PFSK-1 (cell line): Measurements from ENCODE around the gene TNFSF13.

Source experiments
- FOXP2 ChIP-seq: optimal IDR thresholded peaks from 2 replicates; pipeline ENCODE3; 2011; ENCODE audit warnings: borderline replicate concordance, control low read depth, inconsistent platforms; ENCODE audit not compliant: insufficient read depth; ENCODE audit errors: extremely low read length, extremely low read depth
- POLR2AphosphoS5 ChIP-seq: IDR thresholded peaks from 2 replicates; pipeline ENCODE4 v1.6.1; 2012; ENCODE audit warnings: low read depth, mild to moderate bottlenecking, control low read depth, low read length, moderate library complexity
- REST ChIP-seq, 2 experiments: IDR thresholded peaks; 2 replicates each; pipeline versions ENCODE4 v1.6.1 to v1.8.0; 2011 to 2012; ENCODE audit warnings: low read depth in 2 of 2, low read length in 2 of 2, control low read depth in 1 of 2, inconsistent platforms in 1 of 2, mild to moderate bottlenecking in 1 of 2, moderate library complexity in 1 of 2; ENCODE audit not compliant: insufficient read depth in 1 of 2
- SIN3A ChIP-seq: IDR thresholded peaks from 2 replicates; pipeline ENCODE4 v1.6.1; 2012; ENCODE audit warnings: mild to moderate bottlenecking, low read length, moderate library complexity, borderline replicate concordance; ENCODE audit not compliant: insufficient read depth
- TAF1 ChIP-seq: IDR thresholded peaks from 2 replicates; pipeline ENCODE4 v1.6.1; 2012; ENCODE audit warnings: low read length, control low read depth, borderline replicate concordance; ENCODE audit not compliant: insufficient read depth

TNFSF13 gene

GRCh38 chr17:7556627-7557026 lies 1.9 kb upstream of the TNFSF13 start:
- TF ChIP-seq REST (IDR thresholded peaks at IDR 0.05; ENCODE audit: insufficient read depth in 1 of 2, low read depth in 2 of 2, low read length in 2 of 2) (no peak), FOXP2 (no peak), POLR2AphosphoS5 (no peak), TAF1 (no peak), SIN3A (no peak)

DNA sequence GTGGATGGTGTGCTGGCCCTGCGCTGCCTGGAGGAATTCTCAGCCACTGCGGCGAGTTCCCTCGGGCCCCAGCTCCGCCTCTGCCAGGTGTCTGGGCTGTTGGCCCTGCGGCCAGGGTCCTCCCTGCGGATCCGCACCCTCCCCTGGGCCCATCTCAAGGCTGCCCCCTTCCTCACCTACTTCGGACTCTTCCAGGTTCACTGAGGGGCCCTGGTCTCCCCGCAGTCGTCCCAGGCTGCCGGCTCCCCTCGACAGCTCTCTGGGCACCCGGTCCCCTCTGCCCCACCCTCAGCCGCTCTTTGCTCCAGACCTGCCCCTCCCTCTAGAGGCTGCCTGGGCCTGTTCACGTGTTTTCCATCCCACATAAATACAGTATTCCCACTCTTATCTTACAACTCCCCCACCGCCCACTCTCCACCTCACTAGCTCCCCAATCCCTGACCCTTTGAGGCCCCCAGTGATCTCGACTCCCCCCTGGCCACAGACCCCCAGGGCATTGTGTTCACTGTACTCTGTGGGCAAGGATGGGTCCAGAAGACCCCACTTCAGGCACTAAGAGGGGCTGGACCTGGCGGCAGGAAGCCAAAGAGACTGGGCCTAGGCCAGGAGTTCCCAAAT lies 1.3 kb upstream of the TNFSF13 start:
- TF ChIP-seq REST (IDR thresholded peaks at IDR 0.05; ENCODE audit: insufficient read depth in 1 of 2, low read depth in 2 of 2, low read length in 2 of 2) = no peak
- no peak for TF ChIP-seq FOXP2
- no peak for TF ChIP-seq TAF1
- no peak for TF ChIP-seq SIN3A
- TF ChIP-seq POLR2AphosphoS5 = no peak

DNA sequence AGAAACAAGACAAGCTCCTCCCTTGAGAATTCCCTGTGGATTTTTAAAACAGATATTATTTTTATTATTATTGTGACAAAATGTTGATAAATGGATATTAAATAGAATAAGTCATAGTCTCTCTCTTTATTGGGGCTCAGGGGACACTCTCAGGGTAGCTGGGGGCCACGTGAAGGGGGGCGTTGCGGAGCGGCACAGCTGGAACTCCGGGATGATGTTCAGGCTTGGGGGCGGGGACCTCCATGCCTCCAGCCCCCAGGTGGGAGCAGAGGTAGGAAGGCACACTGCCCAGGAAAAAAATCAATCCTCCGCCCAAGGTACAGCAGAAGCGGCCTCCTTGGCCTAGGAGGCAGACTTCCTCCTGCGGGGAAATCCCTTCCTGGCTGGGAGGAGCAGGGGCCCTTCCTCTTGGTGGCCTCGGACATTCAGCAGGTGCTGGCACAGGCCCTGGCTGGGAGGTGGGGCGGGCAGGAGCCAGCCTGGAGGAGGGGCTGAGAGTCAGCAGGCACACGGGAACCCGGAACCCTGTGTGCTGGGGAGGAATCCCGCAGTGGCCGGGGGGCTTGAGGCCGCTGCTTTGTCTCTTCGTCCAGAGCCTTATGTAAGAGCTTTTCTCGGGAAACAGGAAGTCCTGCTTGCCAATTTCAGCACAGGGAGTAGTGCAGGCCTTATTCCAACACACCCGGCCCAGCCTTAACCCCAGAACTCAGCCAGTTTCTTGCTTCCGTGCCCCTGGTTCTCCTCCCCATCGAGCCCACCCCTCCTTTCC lies 591 bp upstream of the TNFSF13 start:
- TF ChIP-seq SIN3A (no peak), POLR2AphosphoS5 (peak; percentile 74), REST (IDR thresholded peaks at IDR 0.05; ENCODE audit: insufficient read depth in 1 of 2, low read depth in 2 of 2, low read length in 2 of 2) (peak in 1 of 2 experiments; percentile 17; a peak in 1 of 4 replicates)

- TF ChIP-seq POLR2AphosphoS5 = no peak
- TF ChIP-seq FOXP2 = no peak
- TF ChIP-seq SIN3A = no peak
- no peak for TF ChIP-seq TAF1
- TF ChIP-seq REST (IDR thresholded peaks at IDR 0.05; ENCODE audit: insufficient read depth in 1 of 2, low read depth in 2 of 2, low read length in 2 of 2) = no peak
These were observed 996 bp downstream of the TNFSF13 start for GRCh38 chr17:7559320-7560171.
